M059J (cell line): ENCODE data around the gene PPP3CA. TPM values are rescaled to one million over a fixed set of nuclear protein-coding genes. Genes with fewer than 3 reads are reported as not detected.
"Not testable (repeated sequence)": the region's sequence is repeated elsewhere in the genome, so short reads cannot be mapped to it uniquely, and the experiment has no call there.

Experiments
- DNase-seq: peaks from one replicate; pipeline ENCODE4 v3.0.0-alpha.2; 2012; ENCODE audit warnings: low read depth
- total RNA-seq: library from RNA; depleted of rRNA; stranded (reverse); fragments of >200 nt; shearing (Covaris generic); gene quantifications from 2 replicates; pipeline ENCODE4 v1.2.3, GENCODE V29; 2014

Gene PPP3CA
- total RNA-seq, 1 experiment from 2014 or later, result 30.3 TPM

DNA sequence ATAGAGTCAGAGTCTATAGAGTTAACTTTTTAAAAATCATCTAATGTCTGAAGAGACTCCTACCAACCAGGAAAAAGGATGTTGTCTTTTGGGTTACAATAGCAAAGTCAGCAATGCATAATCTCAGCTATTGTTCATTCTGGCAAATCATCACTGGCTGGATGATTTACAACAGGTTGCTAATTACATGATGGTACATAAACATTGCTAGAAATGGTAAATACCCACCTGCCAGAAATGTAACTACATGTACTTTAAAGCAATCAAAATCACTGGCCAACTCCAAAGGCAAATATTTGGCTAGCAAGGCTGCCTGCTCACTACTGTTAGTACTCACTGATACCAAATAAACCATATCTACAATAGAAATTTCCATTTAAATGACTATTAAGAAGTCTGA lies 91.1 kb downstream of the PPP3CA start:
- DNase-seq, result no peak

DNA sequence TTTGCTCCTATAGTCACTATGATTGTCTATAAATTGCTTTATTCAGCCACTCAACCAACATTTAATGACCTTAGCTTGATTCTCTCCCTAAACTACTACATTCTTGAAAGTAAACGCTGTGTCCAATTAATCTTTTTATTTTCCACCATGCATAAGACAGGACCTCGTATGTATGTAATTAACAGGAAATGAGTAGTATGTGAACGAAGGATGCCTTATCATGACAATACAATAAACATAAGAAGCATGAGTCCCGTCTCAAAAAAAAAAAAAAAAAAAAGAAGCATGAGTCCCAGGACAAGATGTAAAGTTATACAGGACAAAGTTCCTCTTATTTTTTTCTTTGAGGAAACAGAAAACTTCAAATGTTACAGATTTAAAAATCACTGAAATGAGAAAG lies 92.5 kb downstream of the PPP3CA start:
- no peak for DNase-seq

DNA sequence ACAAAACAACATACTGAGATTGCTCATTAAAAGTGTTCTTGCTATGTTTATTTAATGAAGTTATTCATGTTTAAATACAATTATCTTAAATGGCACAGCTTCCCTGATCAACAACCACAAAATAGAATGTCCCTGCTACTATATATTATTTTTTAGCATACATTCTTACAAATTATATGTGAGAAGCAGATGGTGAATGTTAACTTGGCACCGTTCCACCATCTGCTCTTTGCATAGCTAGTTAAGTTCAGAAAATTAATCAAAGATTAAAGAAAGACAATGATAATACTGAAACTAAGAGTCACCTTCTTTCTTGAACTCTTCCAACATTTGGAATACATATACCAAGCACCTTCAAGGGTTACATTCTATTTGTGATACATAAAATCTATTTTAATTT lies 94.2 kb downstream of the PPP3CA start:
- no peak for DNase-seq

DNA sequence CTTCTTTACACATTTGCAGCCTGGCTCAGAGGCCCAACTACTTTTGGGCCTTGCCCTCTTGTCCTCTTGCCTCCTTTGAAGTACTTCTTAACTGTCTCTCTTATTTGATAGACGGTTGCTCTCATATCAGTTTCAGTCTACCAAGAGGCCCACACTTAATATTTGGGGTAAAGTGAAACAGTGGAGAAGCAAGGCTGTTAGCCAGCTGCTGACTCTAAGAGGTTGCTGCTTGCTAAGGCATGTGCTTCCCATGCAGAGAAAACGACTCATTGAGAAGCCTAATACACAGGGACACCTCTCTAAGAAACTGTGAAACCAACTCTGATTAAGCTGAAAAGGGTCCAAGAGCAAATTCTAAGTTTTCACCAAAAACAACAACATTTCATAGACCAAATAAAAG lies 94.6 kb downstream of the PPP3CA start:
- DNase-seq, result no peak

DNA sequence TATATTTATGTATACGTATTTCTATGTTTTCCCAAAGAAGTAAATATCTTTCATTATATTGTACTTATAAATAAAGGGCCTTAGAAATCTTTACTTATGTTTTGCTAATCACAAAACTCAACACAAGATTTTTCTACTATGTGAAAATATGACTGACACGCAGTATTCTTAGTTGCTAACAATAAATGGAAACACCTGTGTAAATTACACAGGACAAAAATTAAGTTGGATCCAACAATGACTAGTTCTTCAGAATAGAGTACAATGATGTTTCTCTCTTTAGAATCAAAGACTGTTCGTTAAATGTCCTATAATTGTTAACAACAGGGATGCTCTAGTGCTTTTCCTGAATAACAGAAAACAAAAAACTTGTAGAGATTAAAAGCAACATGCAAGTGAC lies 96.1 kb downstream of the PPP3CA start:
- no peak for DNase-seq

DNA sequence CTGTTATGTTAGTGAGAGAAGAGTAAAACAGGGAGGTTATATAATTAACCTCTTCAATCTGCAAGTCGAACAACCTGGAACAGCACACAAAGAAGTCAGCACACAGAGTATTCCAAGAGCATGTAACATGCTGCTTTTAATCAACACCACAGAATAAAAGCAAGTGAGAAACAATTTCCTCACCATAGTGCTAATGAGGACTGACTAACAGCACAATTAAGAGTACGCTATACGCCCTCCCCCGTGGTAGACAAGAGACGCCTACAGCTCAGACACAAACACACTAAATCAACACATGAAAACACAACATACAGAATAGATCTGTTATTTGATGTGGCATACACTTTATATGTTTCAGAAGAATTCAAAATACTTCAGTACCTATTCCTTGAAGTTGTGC lies 103.0 kb downstream of the PPP3CA start:
- DNase-seq, result no peak

DNA sequence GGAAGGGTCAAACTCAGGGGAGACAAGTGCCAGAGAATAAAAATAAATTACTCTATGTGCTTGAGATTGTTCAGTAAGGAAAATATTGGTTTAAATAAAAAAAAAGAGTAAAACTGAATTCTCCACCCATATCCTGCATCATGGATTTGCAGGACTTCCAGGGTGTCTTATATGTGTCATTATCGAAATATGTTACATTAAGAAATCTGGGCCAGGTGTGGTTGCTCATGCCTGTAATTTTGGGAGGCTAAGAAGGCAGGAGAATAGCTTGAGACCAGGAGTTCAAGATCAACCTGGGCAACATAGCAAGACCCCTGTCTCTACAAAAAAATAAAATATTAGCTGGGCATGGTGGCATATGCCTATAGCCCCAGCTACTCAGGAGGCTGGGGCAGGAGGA lies 104.9 kb downstream of the PPP3CA start:
- no peak for DNase-seq

DNA sequence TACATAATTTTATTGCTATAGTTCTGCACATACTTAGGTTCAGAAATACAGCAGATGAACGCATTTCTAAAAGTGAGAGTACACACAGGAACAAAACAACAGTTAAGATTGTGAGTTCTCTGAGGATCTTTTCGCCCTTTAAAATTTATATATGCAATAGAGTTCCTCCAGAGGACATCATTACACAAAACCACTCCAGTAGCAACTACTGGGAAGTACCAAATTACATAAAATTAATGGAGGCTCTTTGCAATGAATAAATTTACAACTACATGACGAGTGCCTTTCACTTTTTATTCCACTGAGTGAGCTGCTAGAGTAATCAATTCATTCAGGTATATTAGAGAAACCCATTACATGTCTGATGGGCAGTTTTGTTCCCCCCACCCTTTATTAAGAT lies 107.2 kb downstream of the PPP3CA start:
- DNase-seq, result no peak

DNA sequence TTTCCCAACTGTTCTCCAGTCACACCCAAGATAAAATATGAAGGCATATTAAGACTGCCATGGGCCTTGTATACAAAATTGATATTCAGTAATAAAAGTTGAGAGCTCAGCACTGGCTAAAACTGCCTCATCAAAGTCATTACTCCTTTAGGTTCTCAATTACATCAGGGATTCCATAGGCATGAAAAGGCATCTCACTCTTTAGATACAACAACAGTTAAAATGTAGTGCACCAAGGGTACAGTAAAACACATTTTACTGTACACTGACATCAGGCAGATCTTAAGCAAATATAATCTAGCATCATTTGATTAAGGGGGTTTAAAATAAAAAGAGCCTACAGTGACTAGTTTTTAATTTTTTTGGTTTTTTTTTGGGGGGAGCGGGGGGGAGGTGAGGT lies 107.7 kb downstream of the PPP3CA start:
- no peak for DNase-seq

DNA sequence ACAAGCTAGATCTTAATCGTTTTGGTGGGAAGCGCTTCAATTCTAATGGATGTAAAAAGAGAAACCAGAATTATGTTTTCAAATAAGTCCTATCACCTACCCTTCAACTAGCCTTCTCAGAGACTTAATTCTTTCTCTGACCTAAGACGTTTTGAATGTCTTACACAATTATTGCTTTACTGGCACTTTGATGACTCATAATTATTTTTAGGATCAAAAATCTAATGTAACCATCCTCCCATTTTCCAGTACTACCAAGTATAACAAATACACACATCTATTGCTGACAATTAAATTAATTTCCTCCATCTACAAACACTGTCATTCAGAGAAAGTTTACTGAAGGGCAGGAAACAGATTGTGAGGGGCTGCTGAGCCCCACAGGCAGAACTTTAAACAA lies 108.6 kb downstream of the PPP3CA start:
- peak; percentile 52 for DNase-seq

DNA sequence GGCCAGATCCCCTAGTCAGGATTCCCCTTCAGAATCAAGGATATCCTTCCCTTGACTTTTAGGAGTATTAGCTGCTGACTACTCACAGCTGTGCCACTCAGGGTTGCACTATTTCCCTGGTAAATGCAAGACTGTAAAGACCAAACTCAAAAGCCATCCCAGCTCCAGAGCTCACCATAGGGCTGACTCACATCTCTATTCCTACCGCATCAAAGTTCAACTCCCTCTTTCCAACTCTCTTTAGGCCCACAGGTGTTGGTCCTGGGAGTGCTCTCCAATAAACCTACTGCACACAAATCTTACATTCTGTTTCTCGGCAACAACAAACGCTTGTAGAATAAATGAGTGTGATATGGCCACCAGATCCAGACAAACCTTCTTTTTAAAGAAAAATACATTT lies 109.6 kb downstream of the PPP3CA start:
- no peak for DNase-seq

DNA sequence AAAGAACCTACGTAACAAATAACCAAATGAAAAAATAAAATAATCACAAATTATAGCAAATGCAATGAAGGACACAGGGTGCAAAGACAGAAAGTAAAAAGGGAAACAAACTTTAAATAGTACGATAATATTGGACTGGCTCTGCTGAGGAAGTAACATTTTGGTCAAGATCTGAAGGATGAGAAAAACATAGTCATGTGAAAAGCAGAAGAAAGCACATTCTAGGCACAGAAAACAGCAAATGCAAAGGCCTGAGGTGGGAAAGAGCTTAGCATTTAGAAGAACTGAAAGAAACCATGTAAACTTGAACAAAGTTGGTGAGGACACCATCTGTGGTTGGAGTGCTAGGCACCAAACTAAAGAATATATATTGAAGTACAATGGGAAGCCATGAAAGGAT lies 111.2 kb downstream of the PPP3CA start:
- DNase-seq, result no peak

DNA sequence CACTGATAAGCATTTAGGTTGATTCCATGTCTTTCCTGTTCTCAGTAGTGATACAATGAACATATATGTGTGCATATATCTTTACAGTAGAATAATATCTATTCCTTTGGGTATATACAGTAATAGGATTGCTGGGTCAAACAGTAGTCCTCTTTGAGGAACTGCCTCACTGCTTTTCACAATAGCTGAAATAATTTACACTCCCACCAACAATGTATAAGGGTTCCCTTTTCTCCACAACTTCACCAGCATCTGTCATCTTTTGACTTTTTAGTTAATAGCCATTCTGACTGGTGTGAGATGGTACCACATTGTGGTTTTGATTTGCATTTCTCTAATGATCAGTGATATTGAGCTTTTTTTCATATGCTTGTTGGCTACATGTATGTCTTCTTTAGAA lies 113.2 kb downstream of the PPP3CA start:
- not testable (repeated sequence) for DNase-seq

DNA sequence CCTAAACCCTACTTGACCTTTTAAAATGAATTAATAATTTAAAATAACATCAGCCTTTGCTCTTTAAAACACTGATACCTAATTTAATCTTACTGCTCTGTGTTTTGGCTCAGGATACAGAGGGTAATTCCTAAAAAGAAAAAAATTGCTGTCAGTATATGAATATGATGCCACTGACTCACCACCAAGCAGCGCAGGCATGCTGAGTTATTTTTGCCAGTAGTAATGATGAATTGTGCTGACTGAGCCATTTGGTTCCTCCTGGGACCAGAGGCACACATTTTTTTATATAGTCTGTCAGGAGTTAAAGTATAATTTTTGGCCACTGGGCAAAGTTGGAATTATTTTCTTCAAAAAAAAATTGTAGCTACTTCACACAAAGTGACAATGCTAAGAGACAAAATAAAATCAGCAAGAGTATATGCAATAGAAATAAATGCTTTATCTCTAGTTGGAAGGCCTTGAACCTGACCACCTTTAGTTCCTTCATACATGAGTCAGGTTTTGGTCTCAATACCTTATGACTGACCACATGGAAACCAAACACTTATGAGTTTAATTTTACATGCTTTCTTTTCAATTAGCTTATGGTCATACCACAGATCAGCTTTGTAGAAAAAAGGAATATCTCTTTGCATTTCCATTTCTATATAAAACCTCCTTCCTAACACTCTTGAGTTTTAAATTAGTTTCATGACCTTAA lies 115.1 kb downstream of the PPP3CA start:
- DNase-seq, result peak; percentile 68

DNA sequence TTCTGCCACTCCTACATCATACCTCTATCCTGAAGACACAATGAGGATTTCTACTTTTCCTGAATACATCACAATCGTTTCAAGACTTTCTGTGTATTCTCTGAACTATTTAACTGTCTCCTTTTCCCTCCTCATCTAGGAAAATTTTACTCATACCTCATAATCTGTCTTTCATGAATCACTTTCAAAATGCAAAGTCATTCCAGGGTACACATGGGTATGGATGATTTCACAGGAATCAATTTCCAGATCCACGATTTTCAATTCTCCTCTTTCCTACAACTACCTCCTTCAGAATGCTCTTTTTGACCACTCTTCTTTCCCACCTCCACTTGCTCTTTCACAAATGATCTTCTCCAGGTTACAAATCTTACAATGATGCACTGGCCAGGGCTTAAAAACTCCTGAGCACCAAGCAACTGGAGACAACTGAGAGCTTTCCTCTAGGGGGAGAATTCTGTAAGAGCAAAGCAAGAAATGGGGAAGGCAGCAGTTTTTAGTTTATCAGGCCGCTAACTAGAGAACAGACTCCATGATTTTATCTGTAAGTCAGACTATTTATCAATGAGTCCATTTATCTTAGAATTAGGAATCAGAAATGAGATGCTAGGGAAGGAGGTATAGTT lies 116.4 kb downstream of the PPP3CA start:
- DNase-seq, result no peak

DNA sequence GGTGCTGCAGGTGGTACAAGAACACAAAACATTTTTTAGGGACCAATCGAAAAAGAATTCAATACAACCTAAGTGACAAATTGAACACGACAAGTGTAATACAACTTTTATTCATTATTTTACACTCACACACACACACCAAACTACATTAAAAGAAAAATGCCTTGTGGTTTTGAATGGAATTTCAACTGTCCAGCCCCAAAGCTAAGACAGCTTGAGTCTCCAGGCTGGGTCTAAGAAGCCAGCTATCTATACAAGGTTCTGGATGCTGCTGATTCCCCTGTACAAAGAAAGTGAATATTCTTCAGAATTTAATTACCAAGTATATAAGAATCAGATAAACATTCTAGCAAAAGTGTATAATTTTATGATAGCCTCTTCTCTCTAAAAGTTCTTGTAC lies 118.2 kb downstream of the PPP3CA start:
- peak; percentile 19 for DNase-seq

DNA sequence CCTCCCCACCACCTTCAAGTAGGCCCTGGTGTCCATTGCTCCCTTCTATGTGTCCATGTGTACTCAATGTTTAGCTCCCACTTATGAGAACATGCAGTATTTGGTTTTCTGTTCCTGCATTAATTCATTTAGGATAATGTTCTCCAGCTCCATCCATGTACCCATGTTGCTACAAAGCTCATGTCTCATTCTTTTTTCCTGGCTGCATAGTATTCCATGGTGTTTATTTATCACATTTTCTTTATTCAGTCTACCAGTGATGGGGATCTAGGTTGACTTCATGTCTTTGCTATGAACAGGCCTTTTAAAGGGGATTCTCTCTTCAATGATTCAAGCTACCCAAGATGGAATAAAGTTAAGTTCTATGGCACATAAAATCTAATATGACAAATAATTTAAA lies 119.6 kb downstream of the PPP3CA start:
- no peak for DNase-seq

DNA sequence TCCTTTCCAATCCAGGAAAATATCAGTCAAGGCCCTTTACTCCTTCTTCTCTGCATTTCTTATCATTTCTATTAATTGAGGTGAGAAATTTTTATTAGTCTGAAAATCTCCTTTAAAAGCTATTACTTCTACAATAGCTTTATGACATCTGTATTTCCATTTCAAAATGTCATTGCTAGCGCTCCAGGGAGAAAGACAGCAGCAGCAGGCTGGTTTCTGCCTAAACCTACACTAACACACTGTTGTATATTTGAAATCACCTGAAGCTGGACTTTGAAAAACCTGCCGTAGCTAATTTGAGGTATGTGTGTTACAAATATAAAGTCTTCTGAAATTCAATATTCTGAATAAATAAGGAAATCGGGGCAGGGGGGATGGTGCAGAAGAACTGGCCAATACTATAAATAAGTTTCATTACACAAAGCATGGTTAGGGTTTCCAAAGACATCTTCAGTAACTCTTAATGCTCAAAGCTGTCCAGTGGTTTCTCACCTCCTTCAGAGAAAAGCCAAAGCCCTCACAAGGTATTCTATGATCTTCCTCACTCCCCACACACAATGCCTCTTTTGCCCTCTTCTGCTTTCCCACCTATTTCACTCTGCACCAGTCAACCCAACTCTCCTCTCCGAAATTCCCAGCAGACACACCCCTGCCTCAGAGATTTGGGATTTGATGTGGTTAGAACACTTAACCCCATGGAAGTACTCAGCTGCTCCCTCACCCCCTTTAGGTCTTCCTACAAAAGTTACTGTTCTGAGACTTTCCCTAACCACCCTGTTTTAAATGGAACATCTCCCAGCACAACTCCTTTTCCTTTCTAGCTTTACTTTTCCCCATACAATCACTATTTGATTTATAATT lies 122.7 kb downstream of the PPP3CA start:
- no peak for DNase-seq

DNA sequence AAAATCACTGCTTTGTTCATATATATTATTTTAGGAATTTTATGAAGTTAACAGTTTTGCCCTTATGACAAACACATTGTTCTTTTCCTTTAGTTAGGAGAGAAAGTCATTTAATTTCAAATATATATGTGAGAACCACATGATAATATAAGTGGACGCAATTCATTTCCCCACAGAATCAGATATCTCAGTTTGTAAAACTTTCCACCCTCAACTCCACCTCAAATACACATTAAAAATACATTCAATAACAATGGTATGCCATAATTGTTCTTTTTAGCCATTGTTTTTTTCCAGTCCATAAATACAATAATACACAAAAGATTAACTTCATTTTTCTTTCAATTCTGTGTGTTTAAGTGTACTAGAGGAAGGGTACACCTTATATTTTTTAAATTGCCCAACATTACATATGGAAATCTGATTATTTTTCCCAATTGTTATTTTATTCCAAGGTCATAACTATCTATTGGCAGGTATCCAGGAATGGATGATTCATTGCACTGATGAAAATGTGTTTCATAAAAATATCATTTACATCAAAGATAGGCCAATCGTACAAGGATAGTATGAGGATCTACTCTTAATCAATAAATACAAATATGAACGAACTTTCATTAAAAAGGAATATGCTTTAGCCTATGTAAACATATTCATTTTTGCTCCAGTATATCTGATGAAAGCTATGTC lies 125.0 kb downstream of the PPP3CA start:
- no peak for DNase-seq

DNA sequence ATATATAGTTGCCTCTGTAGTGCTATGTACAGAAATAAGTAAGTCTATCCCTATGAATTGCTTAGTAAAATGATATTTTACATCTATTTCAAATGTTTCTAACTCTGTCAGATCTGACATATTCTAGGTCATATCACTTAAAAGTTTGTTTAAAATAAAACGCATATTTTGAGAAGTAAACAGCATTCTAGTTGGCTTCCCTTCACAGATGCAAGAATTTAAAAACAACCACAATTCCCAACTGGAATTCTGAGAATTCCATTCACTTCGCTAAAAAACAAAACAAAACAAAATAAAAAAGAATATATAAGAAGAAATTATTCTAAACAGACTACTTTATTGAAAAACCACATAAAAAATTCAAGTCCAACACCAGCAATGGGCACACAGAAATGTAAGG lies 126.0 kb downstream of the PPP3CA start:
- no peak for DNase-seq

DNA sequence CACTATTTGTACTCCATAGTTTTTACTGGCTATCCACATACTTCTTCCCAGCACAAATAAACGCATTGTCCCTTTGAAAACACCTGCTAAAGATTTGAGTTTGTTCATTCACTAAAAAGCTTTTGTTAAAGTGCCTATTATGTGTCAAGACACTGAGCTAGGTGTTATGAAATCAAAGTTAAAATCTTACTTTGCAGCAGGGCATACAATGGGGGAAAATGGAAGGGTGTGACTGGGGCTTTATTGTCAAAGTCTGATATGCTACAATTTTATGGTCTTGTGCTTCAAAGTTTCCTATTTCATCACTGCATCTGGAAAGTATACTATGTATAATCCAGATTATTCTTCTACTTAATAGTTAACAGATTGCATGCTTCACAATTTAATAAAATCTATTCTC lies 128.4 kb downstream of the PPP3CA start:
- DNase-seq, result no peak

DNA sequence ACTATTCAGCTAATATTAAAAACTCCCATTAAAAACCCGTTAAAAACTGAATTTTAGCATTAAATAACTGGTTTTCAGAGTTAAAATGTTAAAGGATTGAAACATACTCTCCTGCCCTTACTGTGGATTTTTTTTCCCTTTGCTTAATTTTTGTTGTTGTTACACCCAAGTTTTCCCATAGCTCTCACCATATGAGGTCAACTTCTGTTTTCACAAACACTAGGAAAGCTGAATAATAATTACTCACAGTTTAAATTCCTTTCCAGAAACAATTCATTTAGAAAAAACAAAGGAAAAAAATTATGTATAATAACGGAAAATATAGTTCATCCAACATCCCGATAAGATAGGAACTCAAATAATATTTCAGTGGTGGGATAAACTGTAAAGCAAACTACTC lies 129.0 kb downstream of the PPP3CA start:
- no peak for DNase-seq
